Measurements from ENCODE around the gene PTPN23. TPM values are rescaled to one million over a fixed set of nuclear protein-coding genes. Genes with fewer than 3 reads are reported as not detected.

Gene PTPN23
- total and polyA plus RNA-seq, 11 donors, result 11.0 to 30.3 (median 17.4) TPM

DNA sequence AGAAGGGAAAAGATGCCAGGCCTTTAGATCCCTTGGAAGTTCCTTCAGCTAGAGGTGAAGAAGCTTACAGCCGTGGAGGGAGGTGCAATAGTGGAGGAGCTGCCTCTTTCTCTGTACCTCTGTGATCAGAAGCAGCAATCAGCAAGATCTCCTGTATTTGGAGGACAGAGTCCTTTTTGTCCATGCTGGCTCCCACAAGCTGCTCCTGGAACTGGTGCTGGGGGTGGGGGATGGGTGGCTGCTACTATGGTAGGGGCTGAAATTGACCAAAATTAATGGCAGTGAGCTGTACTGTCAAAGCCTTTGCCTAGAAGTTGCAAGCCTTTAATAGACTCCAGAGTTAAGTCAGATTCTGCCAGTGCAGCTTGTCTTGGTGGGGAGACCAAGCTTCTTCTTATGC lies 18.2 kb downstream of the PTPN23 start:
- ATAC-seq (no peak), DNase-seq (no peak)
- Histone ChIP-seq H3K4me3 (no peak overlapping the region), H3K9me3 (no peaks in the 10 kb centered on the region), H3K27ac (no peak overlapping the region), H3K36me3 (peaks cover 0 to 65% (median 38%) of the 10 kb centered on the region in 9 donors), H3K4me1 (peaks cover 6 to 21% (median 15%) of the 10 kb centered on the region in 12 donors), H3K27me3 (no peaks in the 10 kb centered on the region)
- TF ChIP-seq POLR2A (IDR thresholded peaks at IDR 0.05), result no peak
- TF ChIP-seq, protein P1, sequence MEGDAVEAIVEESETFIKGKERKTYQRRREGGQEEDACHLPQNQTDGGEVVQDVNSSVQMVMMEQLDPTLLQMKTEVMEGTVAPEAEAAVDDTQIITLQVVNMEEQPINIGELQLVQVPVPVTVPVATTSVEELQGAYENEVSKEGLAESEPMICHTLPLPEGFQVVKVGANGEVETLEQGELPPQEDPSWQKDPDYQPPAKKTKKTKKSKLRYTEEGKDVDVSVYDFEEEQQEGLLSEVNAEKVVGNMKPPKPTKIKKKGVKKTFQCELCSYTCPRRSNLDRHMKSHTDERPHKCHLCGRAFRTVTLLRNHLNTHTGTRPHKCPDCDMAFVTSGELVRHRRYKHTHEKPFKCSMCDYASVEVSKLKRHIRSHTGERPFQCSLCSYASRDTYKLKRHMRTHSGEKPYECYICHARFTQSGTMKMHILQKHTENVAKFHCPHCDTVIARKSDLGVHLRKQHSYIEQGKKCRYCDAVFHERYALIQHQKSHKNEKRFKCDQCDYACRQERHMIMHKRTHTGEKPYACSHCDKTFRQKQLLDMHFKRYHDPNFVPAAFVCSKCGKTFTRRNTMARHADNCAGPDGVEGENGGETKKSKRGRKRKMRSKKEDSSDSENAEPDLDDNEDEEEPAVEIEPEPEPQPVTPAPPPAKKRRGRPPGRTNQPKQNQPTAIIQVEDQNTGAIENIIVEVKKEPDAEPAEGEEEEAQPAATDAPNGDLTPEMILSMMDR (IDR thresholded peaks at IDR 0.05), result no peak
- intact Hi-C loops (cut with DNase I), result no loop called here
- WGBS, 4 donors, result 89 to 98% (median 93%) methylated on average over 1 of the region's 1 CpG

DNA sequence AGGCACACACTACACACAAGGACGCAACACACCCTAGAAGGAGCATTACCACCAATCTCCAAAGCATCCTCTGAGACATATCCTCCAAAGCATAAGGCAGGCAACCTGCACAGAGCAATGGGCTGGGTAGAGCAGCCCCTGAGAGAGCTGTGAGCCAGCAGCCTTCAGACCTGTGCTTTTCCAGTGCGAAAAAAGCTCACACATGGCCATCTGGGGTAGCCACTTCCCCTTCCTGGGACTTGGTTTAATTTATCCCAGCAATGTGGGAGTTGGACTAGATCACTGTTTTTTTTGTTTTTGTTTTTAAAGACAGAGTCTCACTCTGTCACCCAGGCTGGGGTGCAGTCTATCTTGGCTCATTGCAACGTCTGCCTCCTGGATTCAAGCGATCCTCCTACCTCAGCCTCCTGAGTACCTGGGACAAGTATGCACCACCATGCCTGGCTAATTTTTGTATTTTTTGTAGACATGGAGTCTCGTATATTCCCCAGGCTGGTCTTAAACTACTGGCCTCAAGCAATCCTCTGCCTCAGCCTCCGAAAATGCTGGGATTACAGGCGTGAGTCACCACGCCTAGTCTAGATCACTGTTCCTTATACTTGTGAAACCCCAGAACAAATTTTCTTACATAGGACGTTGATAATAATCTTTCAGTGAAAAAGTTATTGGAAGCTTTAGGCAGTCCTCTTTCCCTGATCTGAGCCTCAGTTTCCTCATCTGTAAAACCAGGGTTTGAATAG lies 18.9 kb downstream of the PTPN23 start:
- H3K27me3 ChIP-seq, result no peaks in the 10 kb centered on the region
- ATAC-seq (no peak), DNase-seq (no peak)
- H3K9me3 ChIP-seq, result no peaks in the 10 kb centered on the region
- 90 to 91% (median 90%) methylated on average over 9 of the region's 9 CpGs for WGBS, 4 donors
- H3K4me3 ChIP-seq, result no peak overlapping the region
- H3K27ac ChIP-seq, result no peak overlapping the region
- peaks cover 0 to 65% (median 38%) of the 10 kb centered on the region in 9 donors for H3K36me3 ChIP-seq
- peaks cover 3 to 21% (median 14%) of the 10 kb centered on the region in 12 donors for H3K4me1 ChIP-seq
- TF ChIP-seq, protein P1 (IDR thresholded peaks at IDR 0.05), result no peak
- no peak for TF ChIP-seq POLR2A (IDR thresholded peaks at IDR 0.05)
- intact Hi-C loops (cut with DNase I), result no loop called here

DNA sequence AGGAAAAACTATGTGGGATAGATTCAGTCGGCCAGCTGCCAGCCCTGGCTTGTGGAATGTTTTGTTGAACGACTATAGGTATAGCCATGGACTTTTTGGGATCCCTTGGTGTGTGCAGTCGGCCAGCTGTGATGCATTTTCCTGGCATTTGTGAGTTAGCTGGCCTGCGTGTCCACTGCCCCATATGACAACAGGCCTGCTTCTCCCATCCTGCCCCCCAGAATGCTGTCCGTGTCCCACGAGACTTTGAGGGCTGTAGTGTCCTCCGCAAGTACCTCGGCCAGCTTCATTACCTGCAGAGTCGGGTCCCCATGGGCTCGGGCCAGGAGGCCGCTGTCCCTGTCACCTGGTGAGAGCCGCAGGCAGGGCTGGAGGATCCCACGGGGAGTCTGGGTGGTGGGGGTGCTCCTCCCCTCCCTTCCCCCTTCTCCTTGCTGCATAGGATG lies 23.6 kb downstream of the PTPN23 start:
- Histone ChIP-seq H3K4me1 (peaks cover 0 to 23% (median 17%) of the 10 kb centered on the region in 12 donors), H3K9me3 (no peaks in the 10 kb centered on the region), H3K4me3 (no peak overlapping the region), H3K36me3 (peaks cover 0 to 72% (median 47%) of the 10 kb centered on the region in 9 donors), H3K27ac (peak overlapping the region in 11 of 12 donors; percentile 4 to 66 (median 59)), H3K27me3 (no peaks in the 10 kb centered on the region)
- intact Hi-C loops (cut with DNase I), result no loop called here
- 65 to 88% (median 84%) methylated on average over 5 to 13 of the region's 13 CpGs for WGBS, 4 donors
- ATAC-seq (peak in 1 of 4 donors; percentile 7), DNase-seq (no peak)
- TF ChIP-seq POLR2A (IDR thresholded peaks at IDR 0.05), result no peak
- TF ChIP-seq, protein P1 (IDR thresholded peaks at IDR 0.05), result no peak

DNA sequence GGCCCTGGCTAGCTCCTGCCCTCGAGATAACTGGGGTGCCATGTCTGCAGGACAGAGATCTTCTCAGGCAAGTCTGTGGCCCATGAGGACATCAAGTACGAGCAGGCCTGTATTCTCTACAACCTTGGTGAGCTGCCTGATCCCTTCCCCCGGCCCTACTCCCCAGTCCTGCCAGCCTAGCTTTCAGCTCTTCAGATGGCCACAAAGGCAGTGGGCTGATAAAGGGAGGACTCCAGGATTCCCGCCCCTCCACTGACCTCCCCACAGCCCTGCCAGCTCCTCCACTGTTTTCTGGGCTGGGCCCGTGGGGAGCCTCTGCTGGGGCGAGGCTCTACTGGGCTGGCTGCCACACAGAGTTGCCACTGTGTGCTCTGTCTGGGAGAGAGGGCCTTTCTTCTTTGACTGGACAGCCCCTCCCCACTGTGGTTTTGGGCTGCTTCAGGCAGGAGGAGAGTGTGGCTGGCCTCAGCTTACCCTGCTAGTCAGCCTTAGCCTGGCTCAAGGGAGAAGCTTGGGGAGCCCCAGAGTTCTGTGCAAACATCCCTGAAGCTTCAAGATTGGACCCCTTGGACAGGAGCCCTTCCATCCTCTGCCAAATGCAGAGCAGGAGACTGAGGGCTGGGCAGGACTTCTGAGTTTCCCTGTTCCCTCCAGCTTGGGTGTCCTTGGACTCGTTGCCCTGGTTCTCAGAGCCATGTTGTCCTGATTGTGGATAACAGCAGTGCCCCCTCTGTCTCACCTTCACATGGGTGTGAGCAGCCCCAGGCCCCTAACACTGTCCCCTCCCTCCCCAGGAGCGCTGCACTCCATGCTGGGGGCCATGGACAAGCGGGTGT lies 24.4 kb downstream of the PTPN23 start:
- WGBS, 4 donors, result 26 to 55% (median 41%) methylated on average over 7 to 9 of the region's 9 CpGs
- Histone ChIP-seq H3K27ac (peak overlapping the region in 11 of 12 donors; percentile 13 to 66 (median 59)), H3K4me3 (no peak overlapping the region), H3K27me3 (no peaks in the 10 kb centered on the region), H3K9me3 (no peaks in the 10 kb centered on the region), H3K4me1 (peaks cover 0 to 23% (median 17%) of the 10 kb centered on the region in 12 donors), H3K36me3 (peaks cover 0 to 73% (median 47%) of the 10 kb centered on the region in 9 donors)
- peak; percentile 55 to 74 (median 64) for ATAC-seq
- TF ChIP-seq, protein P1 (IDR thresholded peaks at IDR 0.05), result no peak
- no peak for TF ChIP-seq POLR2A (IDR thresholded peaks at IDR 0.05)
- intact Hi-C loops (cut with DNase I), result no loop called here
- peak in 1 of 5 donors; percentile 69 for DNase-seq

Data from heart left ventricle (tissue), 16 donors.